GM23338 (cell line): ENCODE results near the gene GNB1L. TPM values are rescaled to one million over a fixed set of nuclear protein-coding genes. Genes with fewer than 3 reads are reported as not detected.

Source experiments
- ATAC-seq: fragments of 200-7000 bp; cut with Tn5 transposase; 3 replicates; pipeline ENCODE4 v1.9.1; 2020
- DNase-seq: peaks from one replicate; pipeline ENCODE4 v3.0.0-alpha.2; 2015; ENCODE audit warnings: low spot score
- H2AFZ ChIP-seq: fragments of 200-600 bp; sonication (generic); 2 replicates; pipeline ENCODE4 v1.8.0; 2016; ENCODE audit warnings: antibody characterized with exemption, mild to moderate bottlenecking, moderate library complexity
- H3F3A ChIP-seq: fragments of 200-600 bp; sonication (generic); replicated peaks from 2 replicates; pipeline ENCODE4 v1.8.0; 2017; ENCODE audit warnings: antibody characterized with exemption, mixed run types, low read depth
- H3K27ac ChIP-seq: fragments of 200-600 bp; sonication (generic); 2 replicates; pipeline ENCODE4 v1.6.1; 2016; ENCODE audit warnings: low read depth
- H3K27me3 ChIP-seq: fragments of 200-600 bp; sonication (generic); 2 replicates; pipeline ENCODE4 v1.8.0; 2016; ENCODE audit warnings: mild to moderate bottlenecking, mixed run types, moderate library complexity; ENCODE audit not compliant: insufficient read depth
- H3K36me3 ChIP-seq: fragments of 200-600 bp; sonication (generic); 2 replicates; pipeline ENCODE4 v1.8.0; 2016; ENCODE audit warnings: mild to moderate bottlenecking; ENCODE audit not compliant: insufficient read depth
- H3K4me1 ChIP-seq: fragments of 200-600 bp; sonication (generic); 2 replicates; pipeline ENCODE4 v1.8.0; 2016; ENCODE audit warnings: mild to moderate bottlenecking, moderate library complexity; ENCODE audit not compliant: insufficient read depth
- H3K4me2 ChIP-seq: fragments of 200-600 bp; sonication (generic); 2 replicates; pipeline ENCODE4 v1.7.1; 2017; ENCODE audit warnings: mixed run types
- H3K4me3 ChIP-seq: fragments of 200-600 bp; sonication (generic); 2 replicates; pipeline ENCODE4 v1.6.1; 2016; ENCODE audit warnings: mixed run types
- H3K79me2 ChIP-seq: fragments of 200-600 bp; sonication (generic); replicated peaks from 2 replicates; pipeline ENCODE4 v1.8.0; 2017; ENCODE audit warnings: mild to moderate bottlenecking; ENCODE audit not compliant: insufficient read depth
- H3K9me2 ChIP-seq: fragments of 200-600 bp; sonication (generic); 2 replicates; pipeline ENCODE4 v1.8.0; 2017; ENCODE audit not compliant: insufficient read depth
- H4K20me1 ChIP-seq: fragments of 200-600 bp; sonication (generic); replicated peaks from 2 replicates; pipeline ENCODE4 v1.8.0; 2017; ENCODE audit warnings: mild to moderate bottlenecking; ENCODE audit not compliant: insufficient read depth
- H3K27ac Mint-ChIP-seq: 2 replicates; pipeline ENCODE4 v1.8.0; 2020; ENCODE audit warnings: inconsistent platforms, mild to moderate bottlenecking, moderate library complexity, mixed read lengths
- H3K27me3 Mint-ChIP-seq: 3 replicates; pipeline ENCODE4 v1.8.0; 2022; ENCODE audit warnings: low read depth, mild to moderate bottlenecking, moderate library complexity, mixed read lengths, inconsistent platforms; ENCODE audit not compliant: insufficient read depth, poor library complexity
- H3K36me3 Mint-ChIP-seq: 3 replicates; pipeline ENCODE4 v1.8.0; 2021; ENCODE audit warnings: low read depth, mild to moderate bottlenecking, inconsistent platforms, moderate library complexity, mixed read lengths
- H3K4me1 Mint-ChIP-seq: 3 replicates; pipeline ENCODE4 v1.8.0; 2020; ENCODE audit warnings: mild to moderate bottlenecking, inconsistent platforms, mixed read lengths
- H3K4me3 Mint-ChIP-seq: 3 replicates; pipeline ENCODE4 v1.8.0; 2021; ENCODE audit warnings: moderate library complexity, mild to moderate bottlenecking, inconsistent platforms, mixed read lengths
- H3K9me3 Mint-ChIP-seq: 3 replicates; pipeline ENCODE4 v1.8.0; 2020; ENCODE audit warnings: moderate library complexity, mild to moderate bottlenecking, inconsistent platforms, mixed read lengths
- CREB1 ChIP-seq: fragments of 250-450 bp; sonication (Bioruptor Pico); IDR thresholded peaks from 2 replicates; pipeline ENCODE4 v1.5.0; 2020; ENCODE audit warnings: low read depth, mild to moderate bottlenecking, moderate library complexity
- CTCF ChIP-seq, 2 experiments: fragments of 200-600 bp in 1 of 2; sonication (generic) in 1 of 2; conservative IDR thresholded peaks; 2 replicates each; pipeline versions ENCODE4 v1.5.1 to v1.6.1; 2016 to 2017; ENCODE audit warnings: antibody characterized with exemption in 2 of 2, low read depth in 2 of 2, mild to moderate bottlenecking in 2 of 2, moderate library complexity in 1 of 2
- ETS1 ChIP-seq: IDR thresholded peaks from 2 replicates; pipeline ENCODE4 v1.6.1; 2016; ENCODE audit warnings: antibody characterized with exemption
- EZH2phosphoT487 ChIP-seq: fragments of 200-600 bp; sonication (generic); IDR thresholded peaks from one replicate; pipeline ENCODE4 v1.8.1; 2018; ENCODE audit warnings: antibody characterized with exemption; ENCODE audit not compliant: unreplicated experiment
- JUNB ChIP-seq: IDR thresholded peaks from one replicate; pipeline ENCODE4 v1.6.1; 2016; ENCODE audit warnings: antibody characterized with exemption; ENCODE audit not compliant: unreplicated experiment
- POLR2AphosphoS5 ChIP-seq: IDR thresholded peaks from 2 replicates; pipeline ENCODE4 v1.6.1; 2016; ENCODE audit warnings: antibody characterized with exemption, low read depth
- REST ChIP-seq: IDR thresholded peaks from one replicate; pipeline ENCODE4 v1.6.1; 2018; ENCODE audit warnings: antibody characterized with exemption; ENCODE audit not compliant: unreplicated experiment
- ZNF331 ChIP-seq: fragments of 250-450 bp; sonication (Bioruptor Pico); IDR thresholded peaks from 2 replicates; pipeline ENCODE4 v1.5.0; 2020; ENCODE audit warnings: low read depth, mild to moderate bottlenecking, moderate library complexity
- polyA plus RNA-seq: library from polyadenylated mRNA; unstranded; fragments of >200 nt; fragmentation: Nextera tagmentation; extraction: Ambion mirVana; gene quantifications from 2 replicates; pipeline ENCODE4 v1.2.1, GENCODE V29; 2016
- total RNA-seq: library from RNA; depleted of rRNA; stranded (reverse); fragments of >200 nt; shearing (Covaris generic); gene quantifications from 2 replicates; pipeline ENCODE4 v1.2.3, GENCODE V29; 2014
- TF ChIP-seq, protein P1 (sequence below): fragments of 250-450 bp; sonication (Bioruptor Pico); IDR thresholded peaks from 2 replicates; pipeline ENCODE4 v1.5.0; 2020; ENCODE audit warnings: mild to moderate bottlenecking, moderate library complexity

The GNB1L gene
- total and polyA plus RNA-seq, 2 experiments from 2014 or later, result 15.2 to 27.8 TPM

DNA sequence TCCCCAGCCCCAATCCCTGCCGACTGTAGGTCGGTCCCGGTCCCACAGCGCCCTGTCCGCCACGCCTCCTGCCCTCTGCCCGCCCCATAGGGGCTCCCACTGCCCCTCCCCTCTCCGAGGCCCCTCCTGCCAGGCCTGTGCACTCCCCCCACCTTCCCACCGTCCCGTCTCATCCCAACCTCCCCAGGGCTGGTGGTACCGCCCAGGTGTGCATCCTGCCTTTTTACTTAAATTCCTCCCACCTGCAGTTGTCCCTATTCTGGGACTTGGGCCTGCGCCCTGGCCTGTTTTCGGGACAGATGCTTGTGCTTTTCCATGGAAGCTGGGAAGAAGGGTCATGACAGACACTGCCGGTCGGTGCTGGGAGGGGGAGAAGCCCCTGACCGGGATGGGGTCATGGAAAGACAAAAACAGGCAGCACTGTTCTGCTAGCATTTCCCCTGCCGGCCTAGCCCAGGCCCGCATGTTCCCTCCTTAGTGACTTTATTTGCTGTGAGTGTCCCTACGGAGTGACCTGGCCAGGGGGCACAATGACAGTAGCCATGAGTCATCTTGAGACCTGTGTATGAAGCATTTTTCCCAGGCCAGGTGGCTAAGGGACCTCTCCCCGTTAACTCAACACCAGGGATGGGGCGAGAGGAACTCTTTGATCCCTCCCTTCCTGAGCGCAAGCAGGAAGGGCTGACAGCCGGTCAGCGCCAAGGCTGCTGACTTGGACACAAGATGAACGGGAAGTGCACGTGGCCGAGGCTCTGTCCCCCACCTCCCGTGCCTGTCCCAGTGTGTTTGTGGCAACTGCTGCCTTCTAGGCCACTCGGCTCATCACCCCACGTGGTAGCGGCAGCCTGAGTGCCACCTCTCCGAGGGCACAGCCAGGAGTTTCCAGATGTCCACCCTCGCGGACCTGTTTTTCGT is 87.0 kb downstream of the GNB1L start:
- Mint-ChIP-seq H3K27me3 (peaks cover 80% of the 10 kb centered on the region), H3K36me3 (no peaks in the 10 kb centered on the region), H3K4me1 (peaks cover 21% of the 10 kb centered on the region), H3K4me3 (peak overlapping the region; percentile 52), H3K27ac (no peak overlapping the region), H3K9me3 (peaks cover 3% of the 10 kb centered on the region; the same call in 1 of the 3 replicates)
- TF ChIP-seq CTCF (conservative IDR thresholded peaks at IDR 0.05; ENCODE audit: low read depth in 2 of 2) (no peak), POLR2AphosphoS5 (no peak), CREB1 (CRISPR knock-in tag) (no peak), REST (no peak), EZH2phosphoT487 (no peak), ZNF331 (no peak), ETS1 (no peak), JUNB (no peak)
- TF ChIP-seq, protein P1, sequence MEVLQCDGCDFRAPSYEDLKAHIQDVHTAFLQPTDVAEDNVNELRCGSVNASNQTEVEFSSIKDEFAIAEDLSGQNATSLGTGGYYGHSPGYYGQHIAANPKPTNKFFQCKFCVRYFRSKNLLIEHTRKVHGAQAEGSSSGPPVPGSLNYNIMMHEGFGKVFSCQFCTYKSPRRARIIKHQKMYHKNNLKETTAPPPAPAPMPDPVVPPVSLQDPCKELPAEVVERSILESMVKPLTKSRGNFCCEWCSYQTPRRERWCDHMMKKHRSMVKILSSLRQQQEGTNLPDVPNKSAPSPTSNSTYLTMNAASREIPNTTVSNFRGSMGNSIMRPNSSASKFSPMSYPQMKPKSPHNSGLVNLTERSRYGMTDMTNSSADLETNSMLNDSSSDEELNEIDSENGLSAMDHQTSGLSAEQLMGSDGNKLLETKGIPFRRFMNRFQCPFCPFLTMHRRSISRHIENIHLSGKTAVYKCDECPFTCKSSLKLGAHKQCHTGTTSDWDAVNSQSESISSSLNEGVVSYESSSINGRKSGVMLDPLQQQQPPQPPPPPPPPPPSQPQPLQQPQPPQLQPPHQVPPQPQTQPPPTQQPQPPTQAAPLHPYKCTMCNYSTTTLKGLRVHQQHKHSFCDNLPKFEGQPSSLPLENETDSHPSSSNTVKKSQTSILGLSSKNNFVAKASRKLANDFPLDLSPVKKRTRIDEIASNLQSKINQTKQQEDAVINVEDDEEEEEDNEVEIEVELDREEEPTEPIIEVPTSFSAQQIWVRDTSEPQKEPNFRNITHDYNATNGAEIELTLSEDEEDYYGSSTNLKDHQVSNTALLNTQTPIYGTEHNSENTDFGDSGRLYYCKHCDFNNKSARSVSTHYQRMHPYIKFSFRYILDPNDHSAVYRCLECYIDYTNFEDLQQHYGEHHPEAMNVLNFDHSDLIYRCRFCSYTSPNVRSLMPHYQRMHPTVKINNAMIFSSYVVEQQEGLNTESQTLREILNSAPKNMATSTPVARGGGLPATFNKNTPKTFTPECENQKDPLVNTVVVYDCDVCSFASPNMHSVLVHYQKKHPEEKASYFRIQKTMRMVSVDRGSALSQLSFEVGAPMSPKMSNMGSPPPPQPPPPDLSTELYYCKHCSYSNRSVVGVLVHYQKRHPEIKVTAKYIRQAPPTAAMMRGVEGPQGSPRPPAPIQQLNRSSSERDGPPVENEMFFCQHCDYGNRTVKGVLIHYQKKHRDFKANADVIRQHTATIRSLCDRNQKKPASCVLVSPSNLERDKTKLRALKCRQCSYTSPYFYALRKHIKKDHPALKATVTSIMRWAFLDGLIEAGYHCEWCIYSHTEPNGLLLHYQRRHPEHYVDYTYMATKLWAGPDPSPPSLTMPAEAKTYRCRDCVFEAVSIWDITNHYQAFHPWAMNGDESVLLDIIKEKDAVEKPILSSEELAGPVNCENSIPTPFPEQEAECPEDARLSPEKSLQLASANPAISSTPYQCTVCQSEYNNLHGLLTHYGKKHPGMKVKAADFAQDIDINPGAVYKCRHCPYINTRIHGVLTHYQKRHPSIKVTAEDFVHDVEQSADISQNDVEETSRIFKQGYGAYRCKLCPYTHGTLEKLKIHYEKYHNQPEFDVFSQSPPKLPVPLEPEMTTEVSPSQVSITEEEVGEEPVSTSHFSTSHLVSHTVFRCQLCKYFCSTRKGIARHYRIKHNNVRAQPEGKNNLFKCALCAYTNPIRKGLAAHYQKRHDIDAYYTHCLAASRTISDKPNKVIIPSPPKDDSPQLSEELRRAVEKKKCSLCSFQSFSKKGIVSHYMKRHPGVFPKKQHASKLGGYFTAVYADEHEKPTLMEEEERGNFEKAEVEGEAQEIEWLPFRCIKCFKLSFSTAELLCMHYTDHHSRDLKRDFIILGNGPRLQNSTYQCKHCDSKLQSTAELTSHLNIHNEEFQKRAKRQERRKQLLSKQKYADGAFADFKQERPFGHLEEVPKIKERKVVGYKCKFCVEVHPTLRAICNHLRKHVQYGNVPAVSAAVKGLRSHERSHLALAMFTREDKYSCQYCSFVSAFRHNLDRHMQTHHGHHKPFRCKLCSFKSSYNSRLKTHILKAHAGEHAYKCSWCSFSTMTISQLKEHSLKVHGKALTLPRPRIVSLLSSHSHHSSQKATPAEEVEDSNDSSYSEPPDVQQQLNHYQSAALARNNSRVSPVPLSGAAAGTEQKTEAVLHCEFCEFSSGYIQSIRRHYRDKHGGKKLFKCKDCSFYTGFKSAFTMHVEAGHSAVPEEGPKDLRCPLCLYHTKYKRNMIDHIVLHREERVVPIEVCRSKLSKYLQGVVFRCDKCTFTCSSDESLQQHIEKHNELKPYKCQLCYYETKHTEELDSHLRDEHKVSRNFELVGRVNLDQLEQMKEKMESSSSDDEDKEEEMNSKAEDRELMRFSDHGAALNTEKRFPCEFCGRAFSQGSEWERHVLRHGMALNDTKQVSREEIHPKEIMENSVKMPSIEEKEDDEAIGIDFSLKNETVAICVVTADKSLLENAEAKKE (CRISPR knock-in tag), result no peak
- Histone ChIP-seq H3K9me2 (no peaks in the 10 kb centered on the region), H3K27me3 (peaks cover 86% of the 10 kb centered on the region), H3K27ac (no peak overlapping the region), H3K79me2 (no peaks in the 10 kb centered on the region), H3K4me2 (peak overlapping the region; percentile 70), H2AFZ (peak overlapping the region; percentile 74; the same call in 1 of the 2 replicates), H3F3A (peaks cover 9% of the 10 kb centered on the region), H3K36me3 (no peaks in the 10 kb centered on the region), H3K4me3 (peak overlapping the region; percentile 48), H3K4me1 (peaks cover 29% of the 10 kb centered on the region), H4K20me1 (no peaks in the 10 kb centered on the region; the same call in 1 of the 2 replicates)
- ATAC-seq (peak; percentile 43), DNase-seq (peak; percentile 75)
